SK-N-SH treated with all-trans-retinoic acid at 6 μM for 48 hours (cell line): Measurements from ENCODE around the gene TACC3.
A peak's percentile ranks its signal among the peaks of the same experiment; 100 is the strongest.

Experiments
- ATAC-seq: fragments of 200-7000 bp; cut with Tn5 transposase; 3 replicates; pipeline ENCODE4 v1.9.1; 2020; ENCODE audit warnings: mild to moderate bottlenecking, moderate library complexity
- ARNTL ChIP-seq: fragments of 450-650 bp; formaldehyde crosslinking; IDR thresholded peaks from 2 replicates; pipeline ENCODE4 v1.5.0; 2020; ENCODE audit warnings: low read depth, mild to moderate bottlenecking, moderate library complexity, borderline replicate concordance
- BACH2 ChIP-seq: fragments of 250-450 bp; sonication (Bioruptor Pico); IDR thresholded peaks from 2 replicates; pipeline ENCODE4 v1.9.0; 2021; ENCODE audit warnings: mild to moderate bottlenecking, borderline replicate concordance
- CSDC2 ChIP-seq: fragments of 250-450 bp; sonication (Bioruptor Pico); IDR thresholded peaks from 2 replicates; pipeline ENCODE4 v1.5.0; 2020; ENCODE audit warnings: mild to moderate bottlenecking, moderate library complexity
- ESRRG ChIP-seq: fragments of 250-450 bp; sonication (Bioruptor Pico); IDR thresholded peaks from 2 replicates; pipeline ENCODE4 v1.6.1; 2021; ENCODE audit warnings: mild to moderate bottlenecking
- GLIS3 ChIP-seq: fragments of 250-450 bp; sonication (Bioruptor Pico); IDR thresholded peaks from 2 replicates; pipeline ENCODE4 v1.5.0; 2020; ENCODE audit warnings: mild to moderate bottlenecking, moderate library complexity
- ISL1 ChIP-seq: fragments of 250-450 bp; sonication (Bioruptor Pico); IDR thresholded peaks from 2 replicates; pipeline ENCODE4 v2.1.2; 2022; ENCODE audit warnings: mild to moderate bottlenecking, moderate library complexity
- OSR1 ChIP-seq: fragments of 250-450 bp; sonication (Bioruptor Pico); IDR thresholded peaks from 2 replicates; pipeline ENCODE4 v1.8.0; 2022; ENCODE audit warnings: moderate library complexity, mild to moderate bottlenecking, inconsistent platforms
- PPARA ChIP-seq: fragments of 250-450 bp; sonication (Bioruptor Pico); IDR thresholded peaks from 2 replicates; pipeline ENCODE4 v1.5.0; 2020; ENCODE audit warnings: mild to moderate bottlenecking, borderline replicate concordance
- RARB ChIP-seq: fragments of 250-450 bp; sonication (Bioruptor Pico); IDR thresholded peaks from 2 replicates; pipeline ENCODE4 v1.8.0; 2021; ENCODE audit warnings: mild to moderate bottlenecking, moderate library complexity
- SNAI2 ChIP-seq: fragments of 250-450 bp; sonication (Bioruptor Pico); IDR thresholded peaks from 2 replicates; pipeline ENCODE4 v1.5.0; 2020; ENCODE audit warnings: mild to moderate bottlenecking, moderate library complexity
- TOX ChIP-seq: fragments of 250-450 bp; sonication (Bioruptor Pico); IDR thresholded peaks from 2 replicates; pipeline ENCODE4 v1.8.0; 2021; ENCODE audit warnings: mild to moderate bottlenecking, moderate library complexity, borderline replicate concordance
- ZC3H10 ChIP-seq: fragments of 250-450 bp; sonication (Bioruptor Pico); IDR thresholded peaks from 2 replicates; pipeline ENCODE4 v1.5.1; 2021; ENCODE audit warnings: mild to moderate bottlenecking, moderate library complexity
- ZFP3 ChIP-seq: fragments of 250-450 bp; sonication (Bioruptor Pico); IDR thresholded peaks from 2 replicates; pipeline ENCODE4 v1.5.0; 2020; ENCODE audit warnings: mild to moderate bottlenecking, moderate library complexity
- ZFP30 ChIP-seq: fragments of 450-650 bp; formaldehyde crosslinking; IDR thresholded peaks from 2 replicates; pipeline ENCODE4 v1.5.0; 2022; ENCODE audit warnings: mild to moderate bottlenecking, moderate library complexity
- ZNF565 ChIP-seq: fragments of 450-650 bp; formaldehyde crosslinking; conservative IDR thresholded peaks from 2 replicates; pipeline ENCODE4 v1.5.0; 2020; ENCODE audit warnings: low read depth, mild to moderate bottlenecking, moderate library complexity
- ZNF70 ChIP-seq: fragments of 450-650 bp; formaldehyde crosslinking; IDR thresholded peaks from 2 replicates; pipeline ENCODE4 v1.5.0; 2020; ENCODE audit warnings: mild to moderate bottlenecking, moderate library complexity
- ZNF8 ChIP-seq: fragments of 450-650 bp; formaldehyde crosslinking; IDR thresholded peaks from 2 replicates; pipeline ENCODE4 v1.5.0; 2020; ENCODE audit warnings: mild to moderate bottlenecking, moderate library complexity
- TF ChIP-seq, protein P1 (sequence below): fragments of 250-450 bp; sonication (Bioruptor Pico); IDR thresholded peaks from 2 replicates; pipeline ENCODE4 v1.5.0; 2020; ENCODE audit warnings: mild to moderate bottlenecking, moderate library complexity
- TF ChIP-seq, protein P2 (sequence below): fragments of 250-450 bp; sonication (Bioruptor Pico); IDR thresholded peaks from 2 replicates; pipeline ENCODE4 v1.8.0; 2020; ENCODE audit warnings: mild to moderate bottlenecking, moderate library complexity, borderline replicate concordance
- TF ChIP-seq, protein P3 (sequence below): fragments of 250-450 bp; sonication (Bioruptor Pico); IDR thresholded peaks from 2 replicates; pipeline ENCODE4 v1.5.1; 2020; ENCODE audit warnings: low read depth, mild to moderate bottlenecking, moderate library complexity

TACC3 gene

DNA sequence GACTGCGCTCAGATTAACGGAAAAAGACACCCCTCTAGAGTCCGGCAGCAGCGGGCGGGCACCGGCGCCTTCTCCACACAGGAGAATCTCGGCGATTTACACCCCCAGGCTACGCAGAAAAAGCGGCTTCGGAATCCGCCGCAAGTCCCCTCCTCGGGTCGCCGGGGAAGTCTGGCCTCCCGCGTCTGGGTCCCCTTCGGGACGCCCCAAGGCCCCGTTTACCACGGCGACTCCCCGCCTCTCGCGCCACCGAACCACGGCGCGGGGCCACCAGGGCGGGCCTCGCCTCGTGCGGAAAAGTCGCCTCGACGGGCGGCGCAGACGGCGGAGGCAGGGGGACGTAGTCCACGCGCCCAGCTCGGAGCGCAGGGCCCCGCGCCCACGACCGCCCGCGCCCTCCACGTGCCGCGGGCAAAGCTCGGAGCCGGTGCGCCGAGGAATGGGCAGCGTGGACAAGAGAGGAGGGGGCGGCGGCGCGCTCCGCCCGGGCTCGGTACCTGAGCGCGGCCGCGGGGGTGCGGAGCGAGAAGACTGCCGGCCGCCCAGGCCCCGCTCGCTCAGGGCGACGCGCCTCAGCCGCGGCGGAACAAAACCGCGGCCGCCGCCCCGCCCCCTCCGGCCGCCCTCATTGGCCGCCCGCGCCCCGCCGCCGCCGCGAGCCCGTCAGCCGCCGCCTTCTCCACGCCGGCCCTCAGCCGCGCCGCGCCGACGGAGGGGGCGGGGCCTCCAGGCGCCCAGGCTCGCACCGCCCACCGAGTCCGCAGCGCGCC, 37.4 kb upstream of the TACC3 start, which contains the start of gene FAM53A:
TSS of gene FAM53A (minus strand) at position 578 of the 770 bp plus-strand sequence. CDS start 15,572 bp downstream, outside the sequence.
- TF ChIP-seq TOX (CRISPR knock-in tag) (no peak), BACH2 (no peak), ZFP30 (CRISPR knock-in tag) (no peak), OSR1 (CRISPR knock-in tag) (no peak), RARB (no peak), CSDC2 (no peak), ESRRG (CRISPR knock-in tag) (no peak)
- peak; percentile 82 for ATAC-seq

DNA sequence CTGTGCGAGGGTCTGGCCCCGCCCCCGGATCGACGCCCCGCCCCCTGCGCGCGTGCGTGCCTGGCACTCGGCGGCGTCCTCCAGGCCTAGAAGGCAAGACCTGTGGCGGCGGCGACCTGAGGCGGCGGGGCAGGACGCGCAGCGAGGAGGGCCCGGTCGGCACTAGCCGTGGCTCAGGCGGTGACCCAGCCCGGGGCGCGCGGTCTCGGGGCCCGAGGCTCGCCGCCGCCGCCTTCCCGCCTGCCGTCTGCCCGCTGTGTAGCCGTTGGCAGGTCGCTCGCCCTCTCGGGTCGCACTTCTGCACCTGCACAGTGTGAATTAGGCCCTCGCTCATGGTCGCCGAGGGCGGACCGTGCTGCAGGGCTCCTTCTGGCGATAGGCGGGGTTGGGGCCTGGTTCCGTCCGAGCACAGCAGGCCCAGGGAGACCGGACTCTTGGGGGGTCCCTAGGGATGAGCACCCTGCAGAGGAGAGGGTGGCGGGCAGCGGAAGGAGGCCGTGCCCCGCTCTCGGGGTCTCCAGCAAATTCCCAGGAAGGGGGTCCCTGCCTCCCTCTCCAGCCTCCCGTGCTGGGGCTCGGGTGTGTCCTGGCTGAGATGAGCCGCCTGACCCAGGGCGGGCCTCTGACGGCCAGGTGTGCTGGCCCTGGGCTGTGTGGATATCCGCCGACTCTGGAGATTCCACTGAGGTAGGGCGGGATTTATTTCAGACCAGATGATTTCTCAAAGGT, 36.7 kb upstream of the TACC3 start:
- no peak for ATAC-seq
- TF ChIP-seq TOX (CRISPR knock-in tag) (no peak), BACH2 (no peak), GLIS3 (no peak), ZNF8 (CRISPR knock-in tag) (no peak), PPARA (CRISPR knock-in tag) (no peak), ZNF565 (CRISPR knock-in tag) (no peak), RARB (no peak)
- TF ChIP-seq, all 23 proteins: peak for 0

DNA sequence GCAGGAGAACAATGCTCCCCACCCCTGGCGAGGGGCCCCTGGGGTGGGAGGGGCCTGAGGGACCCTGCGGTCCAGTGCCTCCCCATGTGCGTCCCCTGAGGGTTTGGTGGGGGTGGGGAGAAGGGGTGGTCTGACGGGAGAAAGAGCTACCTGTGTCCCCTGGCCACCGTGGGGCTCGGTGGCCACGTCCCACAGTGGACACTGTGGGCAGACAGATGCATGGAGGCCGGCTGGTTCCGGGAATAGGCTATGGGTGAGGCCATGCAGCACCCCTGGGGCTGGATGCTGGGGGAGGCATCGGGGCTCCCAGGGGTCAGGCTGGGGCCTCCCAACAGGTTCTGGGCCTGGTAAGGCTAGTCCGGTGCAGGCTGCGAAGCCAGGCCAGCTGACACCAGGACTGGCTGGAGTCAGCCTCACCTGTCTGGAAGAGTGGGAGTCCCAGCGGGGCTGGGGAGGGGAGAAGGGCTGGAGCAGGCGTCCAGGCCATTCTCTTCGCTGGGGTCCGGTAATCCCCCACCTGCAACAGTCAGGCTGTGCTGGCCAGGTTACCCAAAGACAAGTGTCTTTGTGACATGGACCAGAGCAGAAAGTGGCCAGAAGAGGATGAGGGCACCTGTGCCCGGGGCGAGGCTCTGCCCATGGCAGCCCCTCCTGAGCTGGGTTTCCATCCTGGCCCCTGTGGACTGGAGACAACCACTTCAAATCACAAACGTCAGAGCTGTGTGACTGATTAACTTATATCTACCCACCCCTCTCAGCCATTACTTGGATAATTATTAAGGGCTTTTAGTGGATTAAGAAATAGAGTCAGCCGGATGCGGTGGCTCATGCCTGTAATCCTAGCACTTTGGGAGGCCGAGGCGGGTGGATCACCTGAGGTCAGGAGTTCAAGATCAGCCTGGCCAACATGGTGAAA, 35.8 kb upstream of the TACC3 start:
- no peak for ATAC-seq
- TF ChIP-seq ISL1 (CRISPR knock-in tag) = no peak
- TF ChIP-seq ZFP3 (CRISPR knock-in tag) = no peak
- TF ChIP-seq ZFP30 (CRISPR knock-in tag) = no peak
- TF ChIP-seq CSDC2 = no peak

DNA sequence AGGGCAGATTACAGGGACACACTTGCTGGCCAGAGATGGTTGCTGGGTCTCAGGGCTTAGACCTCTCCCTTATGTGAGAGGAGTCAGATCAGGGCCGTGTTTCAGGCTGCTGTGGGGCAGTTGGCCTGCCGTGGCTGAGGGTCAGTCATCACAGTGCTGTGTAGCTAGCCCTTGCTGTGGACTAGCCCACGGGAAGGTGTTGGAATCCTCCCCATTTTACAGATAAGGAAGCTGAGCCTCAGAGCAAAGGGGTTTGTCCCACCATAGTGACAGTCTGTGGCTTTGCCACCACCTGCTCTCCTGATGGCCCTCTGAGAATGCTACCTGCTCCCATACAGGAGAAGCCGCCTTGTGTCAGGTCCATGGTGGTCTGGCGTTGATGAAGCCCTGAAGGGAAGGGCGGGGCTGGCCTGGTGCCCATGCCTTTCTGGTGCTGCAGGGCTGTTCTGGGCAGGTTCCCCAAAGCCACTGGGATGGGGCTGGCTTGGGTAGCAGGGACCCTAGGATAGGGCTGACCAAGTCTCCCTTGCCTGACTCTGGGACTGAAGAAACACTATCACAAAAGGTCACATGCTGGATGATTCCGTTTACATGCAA, 34.8 kb upstream of the TACC3 start:
- no peak for ATAC-seq
- no peak for TF ChIP-seq ESRRG (CRISPR knock-in tag)
- TF ChIP-seq ZNF8 (CRISPR knock-in tag) = no peak
- no peak for TF ChIP-seq ZNF565 (CRISPR knock-in tag)
- TF ChIP-seq, protein P1, sequence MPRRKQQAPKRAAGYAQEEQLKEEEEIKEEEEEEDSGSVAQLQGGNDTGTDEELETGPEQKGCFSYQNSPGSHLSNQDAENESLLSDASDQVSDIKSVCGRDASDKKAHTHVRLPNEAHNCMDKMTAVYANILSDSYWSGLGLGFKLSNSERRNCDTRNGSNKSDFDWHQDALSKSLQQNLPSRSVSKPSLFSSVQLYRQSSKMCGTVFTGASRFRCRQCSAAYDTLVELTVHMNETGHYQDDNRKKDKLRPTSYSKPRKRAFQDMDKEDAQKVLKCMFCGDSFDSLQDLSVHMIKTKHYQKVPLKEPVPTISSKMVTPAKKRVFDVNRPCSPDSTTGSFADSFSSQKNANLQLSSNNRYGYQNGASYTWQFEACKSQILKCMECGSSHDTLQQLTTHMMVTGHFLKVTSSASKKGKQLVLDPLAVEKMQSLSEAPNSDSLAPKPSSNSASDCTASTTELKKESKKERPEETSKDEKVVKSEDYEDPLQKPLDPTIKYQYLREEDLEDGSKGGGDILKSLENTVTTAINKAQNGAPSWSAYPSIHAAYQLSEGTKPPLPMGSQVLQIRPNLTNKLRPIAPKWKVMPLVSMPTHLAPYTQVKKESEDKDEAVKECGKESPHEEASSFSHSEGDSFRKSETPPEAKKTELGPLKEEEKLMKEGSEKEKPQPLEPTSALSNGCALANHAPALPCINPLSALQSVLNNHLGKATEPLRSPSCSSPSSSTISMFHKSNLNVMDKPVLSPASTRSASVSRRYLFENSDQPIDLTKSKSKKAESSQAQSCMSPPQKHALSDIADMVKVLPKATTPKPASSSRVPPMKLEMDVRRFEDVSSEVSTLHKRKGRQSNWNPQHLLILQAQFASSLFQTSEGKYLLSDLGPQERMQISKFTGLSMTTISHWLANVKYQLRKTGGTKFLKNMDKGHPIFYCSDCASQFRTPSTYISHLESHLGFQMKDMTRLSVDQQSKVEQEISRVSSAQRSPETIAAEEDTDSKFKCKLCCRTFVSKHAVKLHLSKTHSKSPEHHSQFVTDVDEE (CRISPR knock-in tag) = no peak
- TF ChIP-seq PPARA (CRISPR knock-in tag) = no peak
- TF ChIP-seq ZFP3 (CRISPR knock-in tag) = no peak
- TF ChIP-seq, protein P2, sequence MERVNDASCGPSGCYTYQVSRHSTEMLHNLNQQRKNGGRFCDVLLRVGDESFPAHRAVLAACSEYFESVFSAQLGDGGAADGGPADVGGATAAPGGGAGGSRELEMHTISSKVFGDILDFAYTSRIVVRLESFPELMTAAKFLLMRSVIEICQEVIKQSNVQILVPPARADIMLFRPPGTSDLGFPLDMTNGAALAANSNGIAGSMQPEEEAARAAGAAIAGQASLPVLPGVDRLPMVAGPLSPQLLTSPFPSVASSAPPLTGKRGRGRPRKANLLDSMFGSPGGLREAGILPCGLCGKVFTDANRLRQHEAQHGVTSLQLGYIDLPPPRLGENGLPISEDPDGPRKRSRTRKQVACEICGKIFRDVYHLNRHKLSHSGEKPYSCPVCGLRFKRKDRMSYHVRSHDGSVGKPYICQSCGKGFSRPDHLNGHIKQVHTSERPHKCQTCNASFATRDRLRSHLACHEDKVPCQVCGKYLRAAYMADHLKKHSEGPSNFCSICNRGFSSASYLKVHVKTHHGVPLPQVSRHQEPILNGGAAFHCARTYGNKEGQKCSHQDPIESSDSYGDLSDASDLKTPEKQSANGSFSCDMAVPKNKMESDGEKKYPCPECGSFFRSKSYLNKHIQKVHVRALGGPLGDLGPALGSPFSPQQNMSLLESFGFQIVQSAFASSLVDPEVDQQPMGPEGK = no peak
- no peak for TF ChIP-seq ZFP30 (CRISPR knock-in tag)
- TF ChIP-seq ISL1 (CRISPR knock-in tag) = no peak
- TF ChIP-seq RARB = no peak
- no peak for TF ChIP-seq CSDC2
- no peak for TF ChIP-seq ARNTL (CRISPR knock-in tag)
- TF ChIP-seq OSR1 (CRISPR knock-in tag) = no peak
- no peak for TF ChIP-seq ZC3H10
- TF ChIP-seq SNAI2 (CRISPR knock-in tag) = no peak
- TF ChIP-seq, protein P3, sequence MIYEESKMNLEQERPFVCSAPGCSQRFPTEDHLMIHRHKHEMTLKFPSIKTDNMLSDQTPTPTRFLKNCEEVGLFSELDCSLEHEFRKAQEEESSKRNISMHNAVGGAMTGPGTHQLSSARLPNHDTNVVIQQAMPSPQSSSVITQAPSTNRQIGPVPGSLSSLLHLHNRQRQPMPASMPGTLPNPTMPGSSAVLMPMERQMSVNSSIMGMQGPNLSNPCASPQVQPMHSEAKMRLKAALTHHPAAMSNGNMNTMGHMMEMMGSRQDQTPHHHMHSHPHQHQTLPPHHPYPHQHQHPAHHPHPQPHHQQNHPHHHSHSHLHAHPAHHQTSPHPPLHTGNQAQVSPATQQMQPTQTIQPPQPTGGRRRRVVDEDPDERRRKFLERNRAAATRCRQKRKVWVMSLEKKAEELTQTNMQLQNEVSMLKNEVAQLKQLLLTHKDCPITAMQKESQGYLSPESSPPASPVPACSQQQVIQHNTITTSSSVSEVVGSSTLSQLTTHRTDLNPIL (CRISPR knock-in tag) = no peak
- TF ChIP-seq ZNF70 = no peak
